ENCODE measurements around the gene HDAC3.
"Not testable (repeated sequence)": the region's sequence is repeated elsewhere in the genome, so short reads cannot be mapped to it uniquely, and the experiment has no call there.

DNA sequence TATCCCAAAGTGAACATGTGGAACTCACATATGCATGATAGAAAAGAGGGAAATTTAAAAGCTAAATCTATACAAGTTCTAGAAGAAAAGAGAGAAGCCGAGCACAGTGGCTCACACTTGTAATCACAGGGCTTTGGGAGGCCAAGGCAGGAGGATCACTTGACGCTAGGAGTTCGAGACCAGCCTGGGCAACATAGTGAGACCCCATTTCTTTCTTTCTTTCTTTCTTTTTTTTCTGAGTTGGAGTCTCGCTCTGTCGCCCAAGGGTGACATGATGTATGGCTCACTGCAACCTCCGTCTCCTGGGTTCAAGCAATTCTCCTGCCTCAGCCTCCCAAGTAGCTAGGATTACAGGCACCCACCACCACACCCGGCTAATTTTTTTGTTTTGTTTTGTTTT is 26.7 kb downstream of the HDAC3 start:
- TF ChIP-seq CTCF (IDR thresholded peaks at IDR 0.05); ZFX (IDR thresholded peaks at IDR 0.05; ENCODE audit: borderline replicate concordance): not testable (repeated sequence)
